Uterus (tissue), 4 donors: Measurements from ENCODE around the gene PRSS22. TPM values are rescaled to one million over a fixed set of nuclear protein-coding genes. Genes with fewer than 3 reads are reported as not detected.

Source experiments
- DNase-seq, 2 donors: peaks; one replicate each; pipeline ENCODE4 v3.0.0-alpha.2; 2019 to 2020
- H3K27ac ChIP-seq, 2 donors: fragments of 200-600 bp; sonication (generic); 1 replicate in 1 of 2; 2 replicates in 1 of 2; pipeline ENCODE4 v1.5.1; 2016 to 2018
- H3K27me3 ChIP-seq, 2 donors: fragments of 200-600 bp; sonication (generic); one replicate each; pipeline ENCODE4 v1.5.1; 2018 to 2019; ENCODE audit warnings: control low read depth in 1 of 2
- H3K36me3 ChIP-seq, 2 donors: fragments of 200-600 bp; sonication (generic); one replicate each; pipeline ENCODE4 v1.5.1; 2019; ENCODE audit warnings: control low read depth in 1 of 2
- H3K4me1 ChIP-seq, 2 donors: fragments of 200-600 bp; sonication (generic); one replicate each; pipeline ENCODE4 v1.5.1; 2018 to 2019; ENCODE audit warnings: control low read depth in 1 of 2
- H3K4me3 ChIP-seq, 2 donors: fragments of 200-600 bp; sonication (generic); 1 replicate in 1 of 2; 2 replicates in 1 of 2; pipeline ENCODE4 v1.5.1; 2018 to 2019; ENCODE audit warnings: mild to moderate bottlenecking in 1 of 2
- H3K9me3 ChIP-seq, 2 donors: fragments of 200-600 bp; sonication (generic); one replicate each; pipeline ENCODE4 v1.5.1; 2019; ENCODE audit warnings: control low read depth in 1 of 2
- CTCF ChIP-seq, 4 experiments: fragments of 200-600 bp in 2 of 4; fragments of 450-650 bp in 2 of 4; sonication (generic) in 2 of 4; IDR thresholded peaks; one replicate each; pipeline ENCODE4 v1.5.1; 2016 to 2019; ENCODE audit warnings: antibody characterized with exemption in 4 of 4, mild to moderate bottlenecking in 2 of 4, moderate library complexity in 1 of 4
- POLR2A ChIP-seq, 2 donors: fragments of 450-650 bp; IDR thresholded peaks; one replicate each; pipeline ENCODE4 v1.6.1; 2016; ENCODE audit warnings: antibody characterized with exemption in 2 of 2, mild to moderate bottlenecking in 1 of 2, moderate library complexity in 1 of 2
- intact Hi-C: fragments of 100-400 bp; cut with DNase I; formaldehyde crosslinking; loops from one replicate; pipeline ENCODE4 v1.15.1; 2023; ENCODE audit warnings: low total_unique reads
- total RNA-seq, 4 donors: library from RNA; depleted of rRNA in 3 of 4; stranded (reverse); fragments of >200 nt in 3 of 4; gene quantifications; one replicate each; pipeline versions ENCODE4 v1.1.0 to v1.2.4, GENCODE V29; 2014 to 2023
- donor health status: DM: yes; HTN: yes; CAD: no.

Gene PRSS22
- total RNA-seq, 4 donors from 2014 or later: 0.46 to 2.4 TPM; not detected in 2

GRCh38 chr16:2843526-2843925 lies 14.4 kb downstream of the PRSS22 start:
- Histone ChIP-seq H3K27ac (no peak overlapping the region), H3K36me3 (no peaks in the 10 kb centered on the region), H3K27me3 (no peaks in the 10 kb centered on the region), H3K4me3 (no peak overlapping the region), H3K9me3 (no peaks in the 10 kb centered on the region), H3K4me1 (peaks cover 0 to 4% of the 10 kb centered on the region in 2 donors)
- no peak for TF ChIP-seq POLR2A (IDR thresholded peaks at IDR 0.05)
- no peak for TF ChIP-seq CTCF (IDR thresholded peaks at IDR 0.05)
- intact Hi-C loops: no loop called here
- no peak for DNase-seq

GRCh38 chr16:2842340-2843000 lies 15.5 kb downstream of the PRSS22 start:
- H3K4me3 ChIP-seq: no peak overlapping the region
- H3K36me3 ChIP-seq: no peaks in the 10 kb centered on the region
- H3K9me3 ChIP-seq: no peaks in the 10 kb centered on the region
- H3K27me3 ChIP-seq: no peaks in the 10 kb centered on the region
- H3K4me1 ChIP-seq: peaks cover 0 to 4% of the 10 kb centered on the region in 2 donors
- intact Hi-C loops: no loop called here
- DNase-seq: peak in 1 of 2 donors; percentile 24
- no peak for TF ChIP-seq POLR2A (IDR thresholded peaks at IDR 0.05)
- TF ChIP-seq CTCF (IDR thresholded peaks at IDR 0.05): peak in 1 of 4 experiments; percentile 32
- H3K27ac ChIP-seq: no peak overlapping the region

GRCh38 chr16:2841606-2842339 lies 16.2 kb downstream of the PRSS22 start:
- Histone ChIP-seq H3K4me1 (peaks cover 0 to 4% of the 10 kb centered on the region in 2 donors), H3K27ac (no peak overlapping the region), H3K36me3 (no peaks in the 10 kb centered on the region), H3K4me3 (no peak overlapping the region), H3K27me3 (no peaks in the 10 kb centered on the region), H3K9me3 (no peaks in the 10 kb centered on the region)
- TF ChIP-seq POLR2A (IDR thresholded peaks at IDR 0.05) (no peak), CTCF (IDR thresholded peaks at IDR 0.05) (no peak)
- intact Hi-C loops: no loop called here
- no peak for DNase-seq

GRCh38 chr16:2840914-2841313 lies 17.1 kb downstream of the PRSS22 start:
- no peak overlapping the region for H3K4me3 ChIP-seq
- no peaks in the 10 kb centered on the region for H3K27me3 ChIP-seq
- intact Hi-C loops: no loop called here
- DNase-seq: no peak
- H3K9me3 ChIP-seq: no peaks in the 10 kb centered on the region
- peaks cover 0 to 4% of the 10 kb centered on the region in 2 donors for H3K4me1 ChIP-seq
- H3K36me3 ChIP-seq: no peaks in the 10 kb centered on the region
- no peak overlapping the region for H3K27ac ChIP-seq
- TF ChIP-seq CTCF (IDR thresholded peaks at IDR 0.05) (no peak), POLR2A (IDR thresholded peaks at IDR 0.05) (no peak)
